ENCODE data around the gene ESPL1. TPM values are rescaled to one million over a fixed set of nuclear protein-coding genes. Genes with fewer than 3 reads are reported as not detected.

The ESPL1 gene
- total RNA-seq, 2 experiments from 2014 or later, result 53.3 to 54.2 TPM

GRCh38 chr12:53232646-53233461 is 35.2 kb upstream of the ESPL1 start:
- no peaks in the 10 kb centered on the region for H3K36me3 Mint-ChIP-seq (ENCODE audit: low read depth)
- H3K27ac Mint-ChIP-seq, result no peak overlapping the region
- intact Hi-C loops (cut with micrococcal nuclease), result loop anchor here (1.0 kb wide), 1 partner anchor 10 kb away; no protein-coding TSS in a partner anchor
- CTCF ChIA-PET, result interaction anchor here (0.6 to 2.5 kb wide), 5 partner anchors 19 to 91 kb away, joined by 3 to 12 read pairs (median 4); partner anchors contain the start of gene ESPL1
- H3K9me3 Mint-ChIP-seq, result no peaks in the 10 kb centered on the region
- H3K27me3 Mint-ChIP-seq (ENCODE audit: low read depth), result no peaks in the 10 kb centered on the region
- peak overlapping the region; percentile 82 for H3K4me3 Mint-ChIP-seq
- DNase-seq, result no peak
- H3K4me1 Mint-ChIP-seq (ENCODE audit: low read depth), result peaks cover 56% of the 10 kb centered on the region

GRCh38 chr12:53233671-53234121 is 34.4 kb upstream of the ESPL1 start:
- Mint-ChIP-seq H3K27me3 (ENCODE audit: low read depth) (no peaks in the 10 kb centered on the region), H3K27ac (no peak overlapping the region), H3K4me1 (ENCODE audit: low read depth) (peaks cover 49% of the 10 kb centered on the region), H3K4me3 (no peak overlapping the region), H3K9me3 (no peaks in the 10 kb centered on the region), H3K36me3 (ENCODE audit: low read depth) (no peaks in the 10 kb centered on the region)
- intact Hi-C loops (cut with micrococcal nuclease), result no loop called here
- CTCF ChIA-PET, result interaction anchor here (0.9 to 2.5 kb wide), 2 partner anchors 20 to 22 kb away, joined by 3 to 12 read pairs; no protein-coding TSS in a partner anchor
- DNase-seq, result no peak

DNA sequence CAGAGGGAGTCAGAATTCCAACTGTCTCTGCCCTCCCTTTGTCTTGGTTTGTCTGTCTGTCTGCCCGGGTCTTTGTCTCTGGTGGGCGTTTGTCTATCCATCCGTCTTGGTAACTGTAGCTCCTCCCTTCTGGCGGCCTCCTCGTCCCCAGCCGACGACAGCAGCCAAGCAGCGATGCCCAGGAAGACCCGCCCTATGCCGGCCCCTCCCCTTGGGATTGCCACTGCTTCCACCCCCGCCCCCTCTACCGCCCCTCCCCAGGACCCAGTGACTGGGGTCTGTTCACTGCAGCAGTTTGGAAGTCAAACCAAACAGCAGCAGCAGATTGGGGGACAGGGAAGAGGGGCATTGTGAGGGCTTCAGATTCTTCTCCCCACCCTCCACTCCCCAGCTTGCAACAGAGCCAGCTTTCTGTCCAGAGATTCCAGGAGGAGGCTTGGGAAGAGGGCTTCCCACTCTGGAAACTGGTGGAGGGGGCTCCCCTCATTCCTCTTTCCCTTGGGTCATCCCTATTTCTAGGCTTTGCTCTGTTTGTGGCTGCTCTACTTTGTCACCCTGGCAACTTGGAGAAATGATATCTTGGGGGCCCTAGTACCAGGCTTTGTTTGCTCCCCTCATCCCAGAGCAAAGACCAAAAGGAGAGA is 33.7 kb upstream of the ESPL1 start:
- Mint-ChIP-seq H3K27ac (no peak overlapping the region), H3K36me3 (ENCODE audit: low read depth) (no peaks in the 10 kb centered on the region), H3K9me3 (no peaks in the 10 kb centered on the region), H3K27me3 (ENCODE audit: low read depth) (no peaks in the 10 kb centered on the region), H3K4me1 (ENCODE audit: low read depth) (peaks cover 47% of the 10 kb centered on the region), H3K4me3 (no peak overlapping the region)
- CTCF ChIA-PET, result interaction anchor here (2.5 kb wide), 1 partner anchor 20 kb away, joined by 12 read pairs; no protein-coding TSS in a partner anchor
- intact Hi-C loops (cut with micrococcal nuclease), result no loop called here
- DNase-seq, result no peak

- H3K36me3 Mint-ChIP-seq (ENCODE audit: low read depth), result no peaks in the 10 kb centered on the region
- intact Hi-C loops (cut with micrococcal nuclease), result no loop called here
- H3K27me3 Mint-ChIP-seq (ENCODE audit: low read depth), result no peaks in the 10 kb centered on the region
- H3K4me3 Mint-ChIP-seq, result no peak overlapping the region
- H3K9me3 Mint-ChIP-seq, result no peaks in the 10 kb centered on the region
- peaks cover 43% of the 10 kb centered on the region for H3K4me1 Mint-ChIP-seq (ENCODE audit: low read depth)
- H3K27ac Mint-ChIP-seq, result no peak overlapping the region
- CTCF ChIA-PET, result interaction anchor here (0.7 to 2.1 kb wide), 4 partner anchors 14 to 33 kb away, joined by 3 to 9 read pairs (median 4); partner anchors contain the start of gene ESPL1
- no peak for DNase-seq
Observed at GRCh38 chr12:53235164-53235563, 32.9 kb upstream of the ESPL1 start.

DNA sequence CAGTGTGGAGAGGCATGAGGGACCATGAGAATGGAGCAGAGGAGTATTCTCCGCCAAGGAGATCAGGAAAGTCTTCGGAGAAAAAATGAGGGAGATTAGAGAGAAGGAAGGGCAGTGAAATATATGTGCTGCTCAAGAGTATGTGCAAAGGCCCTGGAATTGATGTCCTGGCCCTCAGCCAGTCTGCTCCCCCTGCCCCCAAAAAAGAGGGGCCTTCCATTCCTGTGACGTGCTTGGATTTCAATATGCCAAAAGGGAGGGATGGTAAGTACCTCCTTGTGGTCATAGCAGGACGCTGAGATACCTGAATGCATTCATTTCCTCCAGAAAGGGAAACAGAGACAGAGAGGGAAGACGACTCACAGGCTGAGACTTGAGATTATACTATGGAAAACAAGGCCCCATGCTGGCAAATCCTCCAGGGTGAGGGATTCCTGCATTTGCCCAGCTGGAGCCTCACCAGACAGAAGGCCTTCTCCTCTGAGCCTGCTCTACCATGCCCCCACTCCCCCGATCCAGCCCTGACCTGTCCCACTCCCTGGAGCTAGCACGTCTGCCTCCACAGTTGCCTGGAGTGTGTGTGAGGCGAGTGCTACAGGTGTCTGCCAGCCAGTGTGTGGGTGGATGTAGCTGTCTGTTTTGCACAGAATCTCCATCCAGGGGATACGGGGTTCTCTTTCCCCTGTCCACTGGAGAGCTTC is 32.2 kb upstream of the ESPL1 start:
- intact Hi-C loops (cut with micrococcal nuclease), result loop anchor here (2.0 kb wide), 1 partner anchor 15 kb away; no protein-coding TSS in a partner anchor
- peak; percentile 37 for DNase-seq
- CTCF ChIA-PET, result interaction anchor here (0.9 to 3.4 kb wide), 8 partner anchors 13 to 85 kb away, joined by 3 to 16 read pairs (median 5); partner anchors contain the start of genes AAAS and ESPL1
- Mint-ChIP-seq H3K9me3 (no peaks in the 10 kb centered on the region), H3K4me3 (no peak overlapping the region), H3K27me3 (ENCODE audit: low read depth) (no peaks in the 10 kb centered on the region), H3K27ac (peak overlapping the region; percentile 20), H3K4me1 (ENCODE audit: low read depth) (peaks cover 43% of the 10 kb centered on the region), H3K36me3 (ENCODE audit: low read depth) (no peaks in the 10 kb centered on the region)

DNA sequence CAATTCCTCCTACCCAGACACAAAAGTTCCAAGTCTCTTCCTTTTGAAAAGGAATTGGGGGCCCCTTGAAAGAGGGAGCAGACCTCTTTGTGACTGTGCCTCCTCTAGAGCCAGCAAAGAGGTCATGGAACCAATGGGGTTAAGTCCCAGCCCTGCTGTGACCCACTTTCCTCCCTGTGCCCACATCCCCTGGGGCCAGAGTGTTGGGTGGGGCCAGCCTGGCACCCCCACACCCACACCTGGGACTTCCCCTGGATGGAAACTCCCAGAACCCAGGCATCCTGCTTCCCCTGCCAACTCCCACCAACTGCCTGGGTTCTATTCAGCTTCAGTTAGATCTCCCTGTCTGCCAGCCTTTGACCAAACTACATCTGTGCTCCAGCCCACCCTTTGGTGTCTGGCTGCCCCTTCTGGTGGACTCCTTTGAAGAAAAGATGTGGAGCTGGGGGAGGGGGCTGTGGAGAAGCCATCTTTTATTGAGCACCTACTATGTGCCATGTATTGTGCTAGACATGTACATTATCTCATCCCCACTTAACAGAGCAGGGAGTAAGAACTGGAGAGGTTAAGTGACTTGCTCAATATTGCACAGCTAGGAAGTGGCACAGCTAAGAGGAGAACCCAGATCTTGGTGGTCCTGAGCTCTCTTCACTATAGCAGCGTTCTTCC is 31.5 kb upstream of the ESPL1 start:
- H3K4me1 Mint-ChIP-seq (ENCODE audit: low read depth), result peaks cover 43% of the 10 kb centered on the region
- intact Hi-C loops (cut with micrococcal nuclease), result loop anchor here (2.0 kb wide), 1 partner anchor 16 kb away; no protein-coding TSS in a partner anchor
- no peaks in the 10 kb centered on the region for H3K27me3 Mint-ChIP-seq (ENCODE audit: low read depth)
- peak; percentile 55 for DNase-seq
- CTCF ChIA-PET, result interaction anchor here (0.9 to 3.4 kb wide), 9 partner anchors 13 to 84 kb away, joined by 3 to 16 read pairs (median 4); partner anchors contain the start of genes AAAS and ESPL1
- peak overlapping the region; percentile 20 for H3K27ac Mint-ChIP-seq
- H3K36me3 Mint-ChIP-seq (ENCODE audit: low read depth), result no peaks in the 10 kb centered on the region
- H3K9me3 Mint-ChIP-seq, result no peaks in the 10 kb centered on the region
- no peak overlapping the region for H3K4me3 Mint-ChIP-seq

- CTCF ChIA-PET, result interaction anchor here (7.5 kb wide), 1 partner anchor 26 kb away, joined by 42 read pairs; no protein-coding TSS in a partner anchor
- no peaks in the 10 kb centered on the region for H3K27me3 Mint-ChIP-seq (ENCODE audit: low read depth)
- peaks cover 22% of the 10 kb centered on the region for H3K4me1 Mint-ChIP-seq (ENCODE audit: low read depth)
- no peaks in the 10 kb centered on the region for H3K36me3 Mint-ChIP-seq (ENCODE audit: low read depth)
- no peaks in the 10 kb centered on the region for H3K9me3 Mint-ChIP-seq
- DNase-seq, result no peak
- intact Hi-C loops (cut with micrococcal nuclease), result no loop called here
- H3K4me3 Mint-ChIP-seq, result no peak overlapping the region
- H3K27ac Mint-ChIP-seq, result no peak overlapping the region
Observed at GRCh38 chr12:53239643-53240258, 28.3 kb upstream of the ESPL1 start.

DNA sequence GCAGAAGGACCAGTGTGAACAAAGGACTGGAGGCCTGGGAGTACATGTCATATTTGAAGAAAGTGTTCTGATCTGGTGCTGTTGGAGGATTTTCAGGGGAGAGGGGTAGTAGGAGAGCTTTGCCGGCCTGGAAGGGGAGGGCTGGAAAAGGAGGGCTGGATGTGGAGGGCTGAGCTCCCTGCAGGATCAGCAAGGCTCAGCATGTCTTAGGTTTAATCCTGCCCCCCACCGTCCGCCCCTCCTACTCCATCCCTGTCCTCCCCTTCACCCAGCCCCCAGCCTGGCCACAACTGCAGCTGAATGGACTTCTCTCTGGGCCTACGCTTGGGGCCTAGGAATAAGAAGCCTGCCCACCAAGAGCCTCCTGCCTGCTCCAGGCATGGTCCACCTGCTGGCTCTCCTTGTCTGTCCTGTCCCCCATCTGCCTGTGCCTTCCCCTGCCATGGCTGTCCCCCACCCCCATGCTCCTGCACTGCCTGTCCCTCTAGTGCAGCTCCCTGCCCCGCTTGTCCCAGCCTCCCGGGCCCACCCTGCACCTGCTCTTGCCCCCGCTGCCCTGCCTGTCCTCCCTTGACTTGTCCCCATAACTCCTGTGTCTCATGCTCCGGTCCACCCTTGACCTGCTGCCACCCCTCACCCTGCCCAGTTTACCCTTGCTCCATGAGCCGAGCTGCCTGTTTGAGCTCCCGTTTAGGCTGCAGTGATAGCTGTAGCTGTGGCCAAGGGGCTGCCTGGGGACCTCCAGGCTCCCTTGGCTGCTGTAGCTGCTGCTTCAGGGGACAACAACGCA is 26.3 kb upstream of the ESPL1 start:
- H3K27me3 Mint-ChIP-seq (ENCODE audit: low read depth), result no peaks in the 10 kb centered on the region
- no peak for DNase-seq
- H3K9me3 Mint-ChIP-seq, result no peaks in the 10 kb centered on the region
- H3K36me3 Mint-ChIP-seq (ENCODE audit: low read depth), result no peaks in the 10 kb centered on the region
- H3K4me3 Mint-ChIP-seq, result no peak overlapping the region
- CTCF ChIA-PET, result interaction anchor here (1.0 to 7.5 kb wide), 3 partner anchors 8 to 29 kb away, joined by 3 to 42 read pairs (median 7); a partner anchor contains a TSS
- peaks cover 3% of the 10 kb centered on the region for H3K4me1 Mint-ChIP-seq (ENCODE audit: low read depth)
- intact Hi-C loops (cut with micrococcal nuclease), result no loop called here
- no peak overlapping the region for H3K27ac Mint-ChIP-seq

GRCh38 chr12:53244337-53244736 is 23.8 kb upstream of the ESPL1 start:
- CTCF ChIA-PET, result interaction anchor here (0.7 to 7.5 kb wide), 3 partner anchors 24 to 101 kb away, joined by 3 to 42 read pairs (median 3); partner anchors contain the start of gene ESPL1
- Mint-ChIP-seq H3K4me1 (ENCODE audit: low read depth) (no peaks in the 10 kb centered on the region), H3K36me3 (ENCODE audit: low read depth) (no peaks in the 10 kb centered on the region), H3K4me3 (no peak overlapping the region), H3K27ac (no peak overlapping the region), H3K9me3 (no peaks in the 10 kb centered on the region), H3K27me3 (ENCODE audit: low read depth) (no peaks in the 10 kb centered on the region)
- DNase-seq, result no peak
- intact Hi-C loops (cut with micrococcal nuclease), result no loop called here

DNA sequence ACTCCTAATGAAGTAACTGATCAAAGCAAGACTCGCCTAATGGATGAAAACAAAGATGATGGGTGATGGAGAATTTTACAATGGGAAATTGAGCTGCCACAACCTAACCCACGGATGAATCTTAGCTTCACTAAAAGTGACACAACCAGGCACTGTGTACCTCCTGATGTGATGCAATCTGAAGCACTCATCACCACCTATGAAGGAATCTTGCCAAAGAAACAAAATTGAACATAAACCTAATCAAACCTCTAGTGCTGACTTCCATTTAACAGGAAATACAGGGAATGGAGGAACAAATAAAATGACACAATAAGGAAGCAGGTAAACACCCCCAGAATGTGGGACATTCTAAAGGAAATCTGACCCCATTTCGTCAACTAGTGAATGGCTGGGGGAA is 22.8 kb upstream of the ESPL1 start:
- Mint-ChIP-seq H3K4me1 (ENCODE audit: low read depth) (no peaks in the 10 kb centered on the region), H3K4me3 (no peak overlapping the region), H3K9me3 (no peaks in the 10 kb centered on the region), H3K27me3 (ENCODE audit: low read depth) (no peaks in the 10 kb centered on the region), H3K36me3 (ENCODE audit: low read depth) (no peaks in the 10 kb centered on the region), H3K27ac (no peak overlapping the region)
- CTCF ChIA-PET, result interaction anchor here (0.6 to 7.5 kb wide), 3 partner anchors 23 to 47 kb away, joined by 3 to 42 read pairs (median 3); partner anchors contain the start of gene ESPL1
- DNase-seq, result no peak
- intact Hi-C loops (cut with micrococcal nuclease), result no loop called here

All from activated naive CD4-positive, alpha-beta T cell treated with anti-CD3 and anti-CD28 coated beads for 36 hours (primary cell).